Measurements from ENCODE around the gene DSTYK.

GRCh38 chr1:205121660-205122488 is 89.6 kb downstream of the DSTYK start, which contains the start of gene RBBP5:
- TF ChIP-seq, protein P1, sequence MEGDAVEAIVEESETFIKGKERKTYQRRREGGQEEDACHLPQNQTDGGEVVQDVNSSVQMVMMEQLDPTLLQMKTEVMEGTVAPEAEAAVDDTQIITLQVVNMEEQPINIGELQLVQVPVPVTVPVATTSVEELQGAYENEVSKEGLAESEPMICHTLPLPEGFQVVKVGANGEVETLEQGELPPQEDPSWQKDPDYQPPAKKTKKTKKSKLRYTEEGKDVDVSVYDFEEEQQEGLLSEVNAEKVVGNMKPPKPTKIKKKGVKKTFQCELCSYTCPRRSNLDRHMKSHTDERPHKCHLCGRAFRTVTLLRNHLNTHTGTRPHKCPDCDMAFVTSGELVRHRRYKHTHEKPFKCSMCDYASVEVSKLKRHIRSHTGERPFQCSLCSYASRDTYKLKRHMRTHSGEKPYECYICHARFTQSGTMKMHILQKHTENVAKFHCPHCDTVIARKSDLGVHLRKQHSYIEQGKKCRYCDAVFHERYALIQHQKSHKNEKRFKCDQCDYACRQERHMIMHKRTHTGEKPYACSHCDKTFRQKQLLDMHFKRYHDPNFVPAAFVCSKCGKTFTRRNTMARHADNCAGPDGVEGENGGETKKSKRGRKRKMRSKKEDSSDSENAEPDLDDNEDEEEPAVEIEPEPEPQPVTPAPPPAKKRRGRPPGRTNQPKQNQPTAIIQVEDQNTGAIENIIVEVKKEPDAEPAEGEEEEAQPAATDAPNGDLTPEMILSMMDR (IDR thresholded peaks at IDR 0.05) = peak in 1 of 3 donors; percentile 71
- TF ChIP-seq POLR2A (IDR thresholded peaks at IDR 0.05) = peak in 1 of 2 donors; percentile 19
